CD14-positive monocyte (primary cell): ENCODE measurements around the gene ISCA1. TPM values are rescaled to one million over a fixed set of nuclear protein-coding genes. Genes with fewer than 3 reads are reported as not detected.
"Not testable (repeated sequence)": the region's sequence is repeated elsewhere in the genome, so short reads cannot be mapped to it uniquely, and the experiment has no call there.

Experiments
- DNase-seq, 3 donors: peaks; one replicate each; pipeline ENCODE4 v3.0.0-alpha.2; 2011 to 2022
- H2AFZ ChIP-seq: 2 replicates; pipeline ENCODE4 v1.6.0; 2012; ENCODE audit warnings: mild to moderate bottlenecking, low read depth, low read length, inconsistent platforms; ENCODE audit not compliant: insufficient read depth, poor library complexity, severe bottlenecking
- H3K27ac ChIP-seq, 2 donors: 1 replicate in 1 of 2; 2 replicates in 1 of 2; pipeline ENCODE4 v1.5.1; 2012 to 2013; ENCODE audit warnings: low read length in 2 of 2, control low read depth in 1 of 2, inconsistent platforms in 1 of 2, low read depth in 1 of 2, mild to moderate bottlenecking in 1 of 2
- H3K27me3 ChIP-seq, 2 donors: one replicate each; pipeline versions ENCODE4 v1.6.0 to v1.6.1; 2011 to 2013; ENCODE audit warnings: low read length in 2 of 2; ENCODE audit not compliant: control insufficient read depth in 2 of 2, insufficient read depth in 2 of 2
- H3K36me3 ChIP-seq, 2 donors: replicated peaks in 1 of 2; 1 replicate in 1 of 2; 2 replicates in 1 of 2; pipeline versions ENCODE4 v1.5.1 to v1.6.1; 2012 to 2013; ENCODE audit warnings: low read length in 2 of 2, control low read depth in 1 of 2, inconsistent platforms in 1 of 2, mild to moderate bottlenecking in 1 of 2; ENCODE audit not compliant: insufficient read depth in 2 of 2, control insufficient read depth in 1 of 2
- H3K4me1 ChIP-seq, 2 donors: 1 replicate in 1 of 2; 2 replicates in 1 of 2; pipeline versions ENCODE4 v1.5.1 to v1.6.1; 2012 to 2013; ENCODE audit warnings: low read length in 2 of 2, control low read depth in 1 of 2, inconsistent platforms in 1 of 2, mild to moderate bottlenecking in 1 of 2, moderate library complexity in 1 of 2; ENCODE audit not compliant: insufficient read depth in 2 of 2, control insufficient read depth in 1 of 2
- H3K4me2 ChIP-seq: replicated peaks from 2 replicates; pipeline ENCODE3; 2012; ENCODE audit warnings: low read length, moderate library complexity, mild to moderate bottlenecking; ENCODE audit not compliant: poor library complexity, severe bottlenecking; ENCODE audit errors: extremely low read depth
- H3K4me3 ChIP-seq, 3 experiments: fragments of 200-600 bp in 1 of 3; sonication (generic) in 1 of 3; replicated peaks in 1 of 3; 1 replicate in 2 of 3; 2 replicates in 1 of 3; pipeline ENCODE4 v1.5.1; 2011 to 2013; ENCODE audit warnings: low read length in 3 of 3, mild to moderate bottlenecking in 3 of 3, control low read depth in 2 of 3, low read depth in 2 of 3, inconsistent platforms in 1 of 3, moderate library complexity in 1 of 3
- H3K79me2 ChIP-seq: 2 replicates; pipeline ENCODE4 v1.6.0; 2012; ENCODE audit warnings: mild to moderate bottlenecking, control low read depth, inconsistent platforms, low read length, moderate library complexity; ENCODE audit not compliant: insufficient read depth
- H3K9ac ChIP-seq: 2 replicates; pipeline ENCODE4 v1.6.0; 2017; ENCODE audit warnings: low read length, mild to moderate bottlenecking; ENCODE audit not compliant: insufficient read depth, poor library complexity, severe bottlenecking
- H3K9me3 ChIP-seq, 2 donors: replicated peaks in 1 of 2; 1 replicate in 1 of 2; 2 replicates in 1 of 2; pipeline versions ENCODE4 v1.5.1 to v1.6.1; 2012 to 2013; ENCODE audit warnings: low read length in 2 of 2, control low read depth in 1 of 2; ENCODE audit not compliant: control insufficient read depth in 1 of 2, insufficient read depth in 1 of 2
- H4K20me1 ChIP-seq: 2 replicates; pipeline ENCODE4 v1.6.0; 2012; ENCODE audit warnings: mild to moderate bottlenecking, low read length, control low read depth, moderate library complexity; ENCODE audit not compliant: insufficient read depth
- H3K27ac Mint-ChIP-seq, 7 donors: one replicate each; pipeline ENCODE4 v1.8.0; 2020; ENCODE audit warnings: mild to moderate bottlenecking in 7 of 7, mixed read lengths in 7 of 7, moderate library complexity in 6 of 7, inconsistent platforms in 2 of 7
- H3K27me3 Mint-ChIP-seq, 3 donors: one replicate each; pipeline ENCODE4 v1.8.0; 2021 to 2022; ENCODE audit warnings: low read depth in 3 of 3, mild to moderate bottlenecking in 3 of 3, mixed read lengths in 3 of 3, moderate library complexity in 3 of 3, inconsistent platforms in 1 of 3
- H3K36me3 Mint-ChIP-seq, 2 donors: one replicate each; pipeline ENCODE4 v1.8.0; 2020; ENCODE audit warnings: mixed read lengths in 2 of 2, inconsistent platforms in 1 of 2, mild to moderate bottlenecking in 1 of 2
- H3K4me1 Mint-ChIP-seq: one replicate; pipeline ENCODE4 v1.8.0; 2020; ENCODE audit warnings: mild to moderate bottlenecking, mixed read lengths
- H3K4me3 Mint-ChIP-seq, 2 donors: one replicate each; pipeline ENCODE4 v1.8.0; 2020; ENCODE audit warnings: mild to moderate bottlenecking in 2 of 2, mixed read lengths in 2 of 2, moderate library complexity in 1 of 2
- H3K9me3 Mint-ChIP-seq, 7 donors: one replicate each; pipeline ENCODE4 v1.8.0; 2020 to 2022; ENCODE audit warnings: mixed read lengths in 7 of 7, mild to moderate bottlenecking in 6 of 7, moderate library complexity in 6 of 7, inconsistent platforms in 2 of 7
- WGBS: methylation state at CpG from one replicate; pipeline ENCODE4 v1.1.5; 2013; ENCODE audit warnings: missing lambda C conversion rate; ENCODE audit not compliant: insufficient coverage; 5-methylcytosine and 5-hydroxymethylcytosine counted together
- intact Hi-C, 2 donors: fragments of 100-400 bp; cut with micrococcal nuclease; formaldehyde crosslinking; loops; one replicate each; pipeline versions ENCODE4 v1.15.0 to v1.15.1; 2023
- polyA plus RNA-seq, 3 donors: library from polyadenylated mRNA; depleted of rRNA in 1 of 3; unstranded in 2 of 3; stranded (reverse) in 1 of 3; fragments of 300-500 nt in 2 of 3; fragments of >200 nt in 1 of 3; fragmentation: Illumina TruSeq in 2 of 3; gene quantifications; 1 replicate in 2 of 3; 2 replicates in 1 of 3; pipeline ENCODE4 v1.2.3, GENCODE V29; 2012 to 2021
- TF ChIP-seq, protein P1 (sequence below): fragments of 200-600 bp; IDR thresholded peaks from one replicate; pipeline ENCODE4 v1.8.0; 2022; ENCODE audit warnings: antibody characterized with exemption, mild to moderate bottlenecking

The ISCA1 gene
- polyA plus RNA-seq, 3 donors, result 13.2 to 46.7 (median 36.9) TPM

DNA sequence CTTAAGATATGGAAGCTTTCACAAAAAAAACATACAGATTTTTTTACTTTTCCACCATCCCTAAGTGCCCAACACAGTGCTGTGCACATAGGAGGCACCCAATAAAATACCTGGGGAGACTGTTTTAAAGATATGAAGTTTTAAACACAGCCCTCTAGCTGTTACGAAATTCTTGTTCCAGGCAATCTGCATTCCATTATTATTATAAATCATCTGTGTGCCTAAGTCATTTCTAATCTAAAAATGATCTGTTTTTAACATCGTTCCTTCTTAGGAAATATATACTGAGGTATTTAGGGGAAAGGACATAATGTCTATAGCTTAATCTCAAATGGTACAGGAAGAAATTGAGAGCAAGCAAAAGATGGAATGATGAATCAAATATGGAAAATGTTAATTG lies 32.7 kb upstream of the ISCA1 start:
- H3K4me1 Mint-ChIP-seq, result no peaks in the 10 kb centered on the region
- Histone ChIP-seq H3K9ac (no peak overlapping the region), H3K4me2 (no peak overlapping the region), H3K9me3 (no peaks in the 10 kb centered on the region), H4K20me1 (peaks cover 82% of the 10 kb centered on the region), H3K27me3 (no peaks in the 10 kb centered on the region), H3K4me1 (no peaks in the 10 kb centered on the region), H3K27ac (no peak overlapping the region), H3K4me3 (no peak overlapping the region), H3K36me3 (peaks cover 85 to 87% of the 10 kb centered on the region in 2 donors), H3K79me2 (no peaks in the 10 kb centered on the region), H2AFZ (no peak overlapping the region)
- H3K4me3 Mint-ChIP-seq, result no peak overlapping the region
- H3K36me3 Mint-ChIP-seq, result peaks cover 86 to 95% of the 10 kb centered on the region in 2 donors
- WGBS, result no CpG with 5 or more reads among the region's 2 CpGs
- H3K27ac Mint-ChIP-seq, result no peak overlapping the region
- no peaks in the 10 kb centered on the region for H3K27me3 Mint-ChIP-seq
- peaks cover 0 to 2% (median 0%) of the 10 kb centered on the region in 7 donors for H3K9me3 Mint-ChIP-seq
- TF ChIP-seq, protein P1, sequence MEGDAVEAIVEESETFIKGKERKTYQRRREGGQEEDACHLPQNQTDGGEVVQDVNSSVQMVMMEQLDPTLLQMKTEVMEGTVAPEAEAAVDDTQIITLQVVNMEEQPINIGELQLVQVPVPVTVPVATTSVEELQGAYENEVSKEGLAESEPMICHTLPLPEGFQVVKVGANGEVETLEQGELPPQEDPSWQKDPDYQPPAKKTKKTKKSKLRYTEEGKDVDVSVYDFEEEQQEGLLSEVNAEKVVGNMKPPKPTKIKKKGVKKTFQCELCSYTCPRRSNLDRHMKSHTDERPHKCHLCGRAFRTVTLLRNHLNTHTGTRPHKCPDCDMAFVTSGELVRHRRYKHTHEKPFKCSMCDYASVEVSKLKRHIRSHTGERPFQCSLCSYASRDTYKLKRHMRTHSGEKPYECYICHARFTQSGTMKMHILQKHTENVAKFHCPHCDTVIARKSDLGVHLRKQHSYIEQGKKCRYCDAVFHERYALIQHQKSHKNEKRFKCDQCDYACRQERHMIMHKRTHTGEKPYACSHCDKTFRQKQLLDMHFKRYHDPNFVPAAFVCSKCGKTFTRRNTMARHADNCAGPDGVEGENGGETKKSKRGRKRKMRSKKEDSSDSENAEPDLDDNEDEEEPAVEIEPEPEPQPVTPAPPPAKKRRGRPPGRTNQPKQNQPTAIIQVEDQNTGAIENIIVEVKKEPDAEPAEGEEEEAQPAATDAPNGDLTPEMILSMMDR, result no peak
- DNase-seq, result no peak
- intact Hi-C loops, result no loop called here

DNA sequence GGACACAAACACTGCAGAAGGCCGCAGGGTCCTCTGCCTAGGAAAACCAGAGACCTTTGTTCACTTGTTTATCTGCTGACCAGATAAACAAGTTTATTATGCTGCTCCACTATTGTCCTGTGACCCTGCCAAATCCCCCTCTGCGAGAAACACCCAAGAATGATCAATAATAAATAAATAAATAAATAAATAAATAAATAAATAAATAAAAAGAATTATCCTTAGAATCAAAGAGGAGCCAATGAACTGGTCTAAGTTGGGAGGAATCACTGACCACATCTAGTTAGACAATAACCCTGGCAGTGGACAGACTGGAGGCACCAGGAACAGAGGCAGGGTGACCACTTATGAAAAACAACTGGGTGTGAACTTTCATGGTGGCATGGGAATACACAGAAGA lies 30.6 kb upstream of the ISCA1 start:
- H3K4me3 ChIP-seq, H3K27me3 ChIP-seq, H3K79me2 ChIP-seq, H3K9me3 Mint-ChIP-seq, H3K27me3 Mint-ChIP-seq, DNase-seq, H2AFZ ChIP-seq, H3K9me3 ChIP-seq, H3K9ac ChIP-seq, H3K4me2 ChIP-seq, H3K4me3 Mint-ChIP-seq, H3K4me1 Mint-ChIP-seq, H3K4me1 ChIP-seq, intact Hi-C loops, H3K27ac ChIP-seq: not testable (repeated sequence)
- Histone ChIP-seq H3K36me3 (peaks cover 85 to 87% of the 10 kb centered on the region in 2 donors), H4K20me1 (peaks cover 82% of the 10 kb centered on the region)
- WGBS, result no CpG with 5 or more reads among the region's 2 CpGs
- H3K36me3 Mint-ChIP-seq, result peaks cover 88 to 93% of the 10 kb centered on the region in 2 donors
- H3K27ac Mint-ChIP-seq, result peak overlapping the region in 1 of 7 donors; percentile 39
